GM12892 (cell line): ENCODE measurements around the gene MAPK7.

Experiments used
- POLR2A ChIP-seq: IDR thresholded peaks from 2 replicates; pipeline ENCODE4 v1.6.1; 2011; ENCODE audit warnings: low read depth, low read length, control low read depth
- POLR2AphosphoS5 ChIP-seq: IDR thresholded peaks from 2 replicates; pipeline ENCODE4 v1.6.1; 2011; ENCODE audit warnings: low read depth, low read length, control low read depth

DNA sequence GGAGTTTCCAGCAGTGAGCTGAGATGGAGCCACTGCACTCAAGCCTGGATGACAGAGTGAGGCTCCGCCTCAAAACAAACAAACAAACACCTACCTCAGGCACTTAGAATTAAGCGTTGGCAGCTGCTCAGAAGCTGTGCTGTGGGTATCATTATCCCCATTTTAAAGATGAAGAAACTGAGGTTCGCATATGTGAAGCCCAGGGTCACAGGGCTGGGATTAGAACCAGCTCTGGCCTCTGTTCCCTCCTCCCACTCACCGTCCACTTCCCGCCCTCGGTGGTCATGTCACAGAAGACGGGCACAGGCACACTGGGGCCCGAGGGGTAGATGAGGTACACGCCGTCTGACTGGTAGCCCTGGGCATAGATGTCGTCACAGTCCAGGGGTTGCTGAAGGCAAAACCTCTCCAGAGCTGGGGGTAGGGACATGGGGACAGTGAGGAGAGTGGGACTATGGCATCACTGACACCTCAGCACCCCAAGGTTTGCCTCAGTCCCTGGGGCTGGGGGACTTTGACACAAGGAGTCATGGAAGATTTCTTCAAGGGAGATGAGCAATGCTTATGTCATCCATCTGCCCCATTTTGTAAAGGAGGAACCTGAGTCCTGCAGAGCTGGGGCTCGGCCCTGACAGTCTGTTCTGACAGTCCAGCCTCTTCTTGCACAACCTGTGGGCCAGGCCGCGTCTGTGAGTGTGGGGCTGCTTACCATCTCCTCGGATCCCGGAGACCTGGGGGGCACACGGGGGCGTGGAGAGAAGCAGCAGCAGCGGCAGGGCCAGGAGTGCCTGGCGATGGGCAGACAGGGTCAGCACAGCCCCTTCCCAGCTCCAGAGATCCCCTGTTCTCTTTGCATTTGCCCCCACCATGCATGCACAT lies 8.0 kb downstream of the MAPK7 start:
- TF ChIP-seq POLR2AphosphoS5 (no peak), POLR2A (no peak)
